Measurements from ENCODE around the gene PCDH9.
"Not testable (repeated sequence)": the region's sequence is repeated elsewhere in the genome, so short reads cannot be mapped to it uniquely, and the experiment has no call there.

PCDH9 gene

GRCh38 chr13:66809485-66809884 is 420.7 kb downstream of the PCDH9 start:
- no peak for DNase-seq

DNA sequence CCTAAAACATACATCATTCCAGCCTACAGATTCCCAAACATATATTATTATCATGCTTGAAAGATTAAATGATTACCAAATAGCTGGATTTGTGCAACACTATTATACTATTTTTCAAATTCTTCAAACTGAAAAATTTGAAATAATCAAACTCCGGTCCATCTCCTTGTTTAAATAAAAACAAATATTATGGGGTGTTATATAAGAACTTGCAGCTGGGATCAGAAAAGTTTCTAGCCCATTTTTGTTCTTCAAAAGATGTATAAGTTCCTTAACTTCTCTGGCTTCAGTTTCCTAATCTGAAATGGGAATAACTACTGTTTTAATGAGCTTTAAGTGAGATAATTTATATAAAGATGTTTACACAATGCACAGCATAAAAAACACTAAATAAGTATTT is 422.9 kb downstream of the PCDH9 start:
- DNase-seq, result no peak

DNA sequence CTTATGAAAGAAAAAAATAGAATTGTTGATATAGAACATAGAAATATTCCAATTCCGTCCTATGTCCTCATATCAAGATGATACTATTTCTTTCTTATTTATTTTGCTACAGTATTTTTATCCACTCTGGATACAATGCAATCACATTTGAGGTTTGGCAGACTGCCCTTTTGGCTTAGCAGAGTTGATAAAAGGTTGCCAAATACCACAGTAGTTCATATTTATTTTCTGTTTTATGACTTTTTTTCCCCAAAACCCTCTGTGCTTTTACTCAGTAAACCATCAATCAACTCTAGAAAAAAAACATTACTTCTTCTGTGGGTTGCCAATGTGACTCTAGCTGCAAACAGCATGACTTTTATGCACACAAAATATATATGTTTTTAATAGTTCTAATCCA is 424.5 kb downstream of the PCDH9 start:
- DNase-seq, result no peak

DNA sequence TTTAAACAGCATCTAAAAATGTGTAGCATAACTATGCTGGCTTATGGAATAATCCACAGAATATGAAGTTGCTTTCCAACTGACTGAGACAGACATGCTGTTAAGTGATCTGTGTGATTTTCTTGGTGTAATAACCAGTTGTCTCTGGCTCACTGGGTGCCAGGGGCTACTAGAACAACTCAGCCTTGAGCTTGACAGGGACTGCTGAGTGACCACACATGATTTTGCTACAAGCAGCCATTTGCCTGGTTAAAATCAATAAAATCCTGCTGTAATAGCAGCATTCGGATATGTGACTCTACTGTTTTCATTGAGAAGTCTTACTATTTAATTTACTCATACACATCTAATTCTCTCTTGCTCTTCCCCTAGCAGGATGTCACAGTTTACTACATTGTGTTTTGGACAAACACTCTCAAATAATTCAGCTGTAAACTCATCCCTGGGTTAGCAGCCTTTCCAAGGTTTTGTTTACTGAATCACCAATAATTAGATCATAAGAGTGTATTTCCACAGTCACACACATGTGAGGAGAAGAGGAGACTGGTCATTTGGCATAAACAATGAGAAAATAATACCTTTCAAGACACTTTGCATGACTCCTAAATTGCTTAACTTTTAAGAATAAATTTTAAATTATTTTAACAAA is 426.2 kb downstream of the PCDH9 start:
- no peak for DNase-seq

- DNase-seq, result no peak
Observed at GRCh38 chr13:66803013-66803807, 426.9 kb downstream of the PCDH9 start.

DNA sequence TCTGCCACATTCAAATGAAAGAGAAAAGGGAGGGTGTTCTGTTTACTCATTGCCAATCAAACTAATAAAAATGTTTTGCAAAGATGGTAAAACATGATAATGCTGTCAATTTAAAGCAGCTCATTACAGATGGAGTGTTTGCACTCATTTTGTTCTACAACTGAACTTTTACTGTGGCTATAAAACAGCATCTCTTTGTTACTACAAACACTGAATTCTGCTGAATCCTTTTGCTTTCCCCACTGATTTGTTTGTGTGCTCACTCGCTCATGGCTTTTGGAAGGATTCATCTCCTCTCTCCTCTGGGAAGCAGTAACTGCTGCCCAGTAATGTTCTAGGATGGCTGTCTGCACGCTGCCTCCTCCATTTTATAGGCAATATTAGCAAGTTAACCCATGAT is 434.5 kb downstream of the PCDH9 start:
- DNase-seq, result no peak

GRCh38 chr13:66794340-66795031 is 435.6 kb downstream of the PCDH9 start:
- no peak for DNase-seq

DNA sequence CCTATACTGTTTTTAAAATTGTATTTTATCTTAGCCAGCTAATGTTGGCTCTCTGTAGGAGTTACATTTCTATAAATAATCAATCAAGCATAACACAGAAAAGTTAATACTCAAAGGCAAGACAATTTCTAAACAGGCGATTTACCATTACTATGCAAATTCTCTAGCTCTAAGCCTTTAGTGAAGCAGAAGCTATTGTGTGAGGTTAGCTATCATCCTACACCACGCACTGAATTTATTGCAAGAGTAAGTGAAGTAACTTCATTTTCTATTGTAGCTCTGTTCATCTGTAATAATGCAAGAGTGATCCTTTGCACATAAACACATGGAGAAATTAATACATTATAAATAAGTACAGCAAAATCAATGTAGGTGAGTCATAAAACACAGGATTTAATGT is 439.3 kb downstream of the PCDH9 start:
- no peak for DNase-seq

- DNase-seq, result no peak
Observed at GRCh38 chr13:66781241-66781640, 448.9 kb downstream of the PCDH9 start.

DNA sequence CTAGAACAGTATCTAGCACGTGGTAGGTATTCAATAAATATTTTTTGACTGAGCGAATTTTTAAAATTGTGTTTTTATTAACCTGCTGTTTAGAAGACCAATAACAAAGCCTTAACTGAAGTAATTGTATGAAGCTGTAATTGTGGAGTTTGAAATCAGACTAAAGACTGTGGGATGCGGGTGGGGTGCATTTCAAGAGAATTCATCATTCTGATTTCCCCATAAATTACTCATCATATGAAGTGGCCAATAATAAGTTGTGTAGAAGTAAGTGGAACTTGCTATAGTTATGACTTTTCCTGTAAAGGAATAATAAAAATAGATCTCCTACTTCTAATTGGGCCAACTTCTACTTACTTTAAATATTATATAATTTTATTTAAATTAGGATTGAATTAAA is 449.3 kb downstream of the PCDH9 start:
- DNase-seq, result no peak

DNA sequence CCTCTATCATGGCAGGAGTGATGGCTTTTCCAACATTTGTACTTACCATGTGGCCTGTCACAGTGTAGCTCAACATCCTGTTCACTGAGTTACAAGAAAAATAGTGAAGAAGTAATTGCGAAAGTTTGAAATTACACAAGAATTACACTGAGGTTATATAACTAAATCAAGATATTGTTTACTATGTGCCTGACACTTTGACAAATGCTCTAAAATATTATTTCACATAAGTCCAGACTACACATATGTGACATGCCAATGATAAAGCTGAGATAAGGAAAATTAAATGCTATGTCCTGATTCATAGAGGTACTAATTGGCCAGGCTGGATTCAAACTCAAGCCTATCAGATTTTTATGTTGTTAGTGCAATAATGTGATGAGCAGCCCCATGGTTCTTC is 451.7 kb downstream of the PCDH9 start:
- DNase-seq, result no peak

DNA sequence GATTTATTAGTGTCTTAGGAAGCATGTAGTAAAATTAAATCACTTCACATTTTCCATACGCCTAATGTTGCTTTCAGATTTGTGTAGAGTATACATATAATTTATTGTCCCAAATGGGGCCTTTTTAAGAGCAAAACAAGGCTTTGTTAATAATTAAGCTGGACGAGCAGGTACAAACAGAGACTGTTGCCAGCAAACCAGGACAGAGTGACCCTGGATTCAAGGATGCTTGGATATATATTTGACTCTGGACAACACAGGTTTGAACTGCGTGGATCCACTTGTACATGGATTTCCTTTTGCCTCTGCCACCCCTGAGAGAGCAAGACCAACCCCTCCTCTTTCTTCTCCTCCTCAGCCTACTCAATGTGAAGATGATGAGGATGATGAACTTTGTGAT is 454.9 kb downstream of the PCDH9 start:
- no peak for DNase-seq

DNA sequence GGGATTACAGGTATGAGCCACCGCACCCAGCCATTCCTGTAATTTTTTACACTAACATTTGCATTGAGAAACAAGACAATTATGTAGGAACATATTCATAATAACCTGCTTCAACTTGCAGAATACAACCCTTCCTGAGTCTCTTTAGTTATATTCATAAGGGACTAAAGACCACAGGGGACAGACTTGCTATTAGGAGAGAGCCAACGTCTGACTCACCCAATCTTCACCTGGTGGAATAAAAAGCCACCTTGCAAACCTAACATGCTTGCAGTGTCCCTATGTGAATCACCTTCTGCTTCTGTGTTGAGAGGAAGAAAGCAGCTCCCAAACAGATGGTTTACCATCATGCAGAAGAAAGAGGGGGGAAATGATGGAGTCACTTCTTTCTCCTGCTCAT is 456.1 kb downstream of the PCDH9 start:
- DNase-seq, result no peak

- DNase-seq, result no peak
Observed at GRCh38 chr13:66765559-66765958, 464.6 kb downstream of the PCDH9 start.

- not testable (repeated sequence) for DNase-seq
Observed at GRCh38 chr13:66760678-66761077, 469.5 kb downstream of the PCDH9 start.

DNA sequence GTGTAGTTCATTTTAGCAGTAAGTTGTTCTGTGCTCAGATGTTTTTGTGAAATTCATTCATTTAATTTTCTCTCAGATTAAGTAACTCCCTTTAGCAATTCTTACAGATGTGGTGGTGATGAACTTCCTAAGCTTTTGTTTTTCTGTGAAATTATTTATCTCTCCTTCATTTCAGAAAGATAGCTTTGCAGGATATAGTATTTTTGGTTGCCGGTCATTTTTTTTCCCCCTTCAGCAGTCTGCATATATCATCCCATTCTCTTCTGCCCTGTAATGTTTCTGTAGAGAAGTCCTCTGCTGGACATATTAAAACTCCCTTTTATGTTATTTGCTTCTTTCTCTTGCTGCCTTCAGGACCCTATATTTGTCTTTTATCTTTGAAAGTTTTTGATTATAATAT is 470.2 kb downstream of the PCDH9 start:
- DNase-seq, result no peak

- no peak for DNase-seq
Observed at GRCh38 chr13:66751691-66752090, 478.4 kb downstream of the PCDH9 start.

DNA sequence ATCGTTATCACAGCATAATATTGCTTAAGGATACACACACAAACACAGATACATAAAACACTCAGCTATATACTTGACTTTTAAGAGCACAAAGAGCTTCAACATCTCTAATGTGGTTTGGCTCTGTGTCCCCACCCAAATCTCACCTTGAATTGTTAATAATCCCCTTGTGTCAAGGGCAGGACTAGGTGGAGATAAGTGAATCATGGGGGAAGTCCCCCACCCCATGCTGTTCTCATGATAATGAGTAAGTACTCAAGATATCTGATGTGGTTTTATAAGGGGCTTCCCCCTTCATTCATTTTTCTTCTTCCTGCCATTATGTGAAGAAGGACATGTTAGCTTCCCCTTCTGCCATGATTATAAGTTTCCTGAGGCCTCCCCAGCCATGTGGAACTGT is 481.4 kb downstream of the PCDH9 start:
- no peak for DNase-seq

- DNase-seq, result no peak
Observed at GRCh38 chr13:66745307-66745706, 484.8 kb downstream of the PCDH9 start.

GRCh38 chr13:66723576-66723975 is 506.6 kb downstream of the PCDH9 start:
- DNase-seq, result no peak

GRCh38 chr13:66716538-66716937 is 513.6 kb downstream of the PCDH9 start:
- DNase-seq, result no peak

GRCh38 chr13:66714795-66715194 is 515.3 kb downstream of the PCDH9 start:
- no peak for DNase-seq

DNA sequence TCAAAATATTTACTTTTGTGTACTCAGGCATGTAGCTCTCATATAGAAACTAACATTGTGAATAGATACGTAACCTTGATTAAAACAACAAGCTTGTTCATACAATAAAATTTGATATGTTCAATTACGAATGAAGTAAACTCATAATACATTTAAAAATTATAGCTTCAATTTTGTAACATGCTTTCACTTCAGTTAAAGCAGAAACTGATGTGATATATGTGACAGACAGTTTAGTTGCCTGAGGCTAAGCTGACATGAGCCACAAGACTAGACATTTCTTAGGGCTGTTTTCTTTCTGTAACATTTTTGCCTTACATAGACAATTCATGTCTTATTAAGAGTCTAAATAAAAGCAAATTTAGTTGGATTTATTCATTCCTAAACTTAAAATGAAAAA is 526.0 kb downstream of the PCDH9 start:
- no peak for DNase-seq

DNA sequence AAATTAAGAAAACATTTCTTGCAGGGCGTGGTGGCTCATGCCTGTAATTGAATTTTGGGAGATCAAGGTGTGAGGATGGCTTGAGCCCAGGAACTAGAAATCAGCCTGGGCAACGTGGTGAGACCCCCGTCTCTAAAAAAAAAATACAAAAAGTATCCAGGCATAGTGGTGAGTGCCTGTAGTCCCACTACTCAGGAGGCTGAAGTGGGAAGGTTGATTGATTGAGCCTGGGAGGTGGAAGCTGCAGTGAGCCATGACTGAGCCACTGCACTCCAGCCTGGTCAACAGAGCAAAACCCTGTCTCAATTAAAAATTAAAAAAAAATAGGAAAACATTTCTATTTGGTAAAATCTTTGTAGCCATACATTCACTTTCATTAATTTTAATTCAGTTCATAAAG is 526.5 kb downstream of the PCDH9 start:
- DNase-seq, result no peak
